ENCODE measurements around the gene ARMH2.

Gene ARMH2

GRCh38 chr6:24827162-24827561 is 28.4 kb upstream of the ARMH2 start:
- TF ChIP-seq ZNF384 (IDR thresholded peaks at IDR 0.05) = no peak
- TF ChIP-seq TARDBP (IDR thresholded peaks at IDR 0.05) = no peak
- TF ChIP-seq FOXA1 (IDR thresholded peaks at IDR 0.05) = no peak
- no peak for TF ChIP-seq FOXM1 (IDR thresholded peaks at IDR 0.05; ENCODE audit: borderline replicate concordance)
- no peak for TF ChIP-seq ELF4 (IDR thresholded peaks at IDR 0.05)
- DNase-seq (ENCODE audit: extremely low spot score) = no peak
- ChIA-PET CTCF (no interaction called here), POLR2A (no interaction called here)

- ChIA-PET CTCF (no interaction called here), POLR2A (no interaction called here)
- DNase-seq (ENCODE audit: extremely low spot score) = no peak
- no peak for TF ChIP-seq SP1 (IDR thresholded peaks at IDR 0.05)
- TF ChIP-seq NFRKB (IDR thresholded peaks at IDR 0.05) = no peak
- TF ChIP-seq BHLHE40 (IDR thresholded peaks at IDR 0.05; ENCODE audit: borderline replicate concordance) = no peak
- no peak for TF ChIP-seq ARNT (IDR thresholded peaks at IDR 0.05)
- no peak for TF ChIP-seq TARDBP (IDR thresholded peaks at IDR 0.05)
- TF ChIP-seq FOXA1 (IDR thresholded peaks at IDR 0.05) = no peak
- no peak for TF ChIP-seq ZNF384 (IDR thresholded peaks at IDR 0.05)
- no peak for TF ChIP-seq FOXK2 (IDR thresholded peaks at IDR 0.05)
- no peak for TF ChIP-seq ELF4 (IDR thresholded peaks at IDR 0.05)
- no peak for TF ChIP-seq LEF1 (IDR thresholded peaks at IDR 0.05; ENCODE audit: borderline replicate concordance)
- no peak for TF ChIP-seq CTBP1 (IDR thresholded peaks at IDR 0.05; ENCODE audit: borderline replicate concordance)
- TF ChIP-seq HDGF (IDR thresholded peaks at IDR 0.05; ENCODE audit: borderline replicate concordance) = no peak
- no peak for TF ChIP-seq FOXM1 (IDR thresholded peaks at IDR 0.05; ENCODE audit: borderline replicate concordance)
- TF ChIP-seq SUZ12 (IDR thresholded peaks at IDR 0.05) = no peak
- TF ChIP-seq PKNOX1 (IDR thresholded peaks at IDR 0.05) = no peak
- no peak for TF ChIP-seq L3MBTL2 (conservative IDR thresholded peaks at IDR 0.05)
Measured at GRCh38 chr6:24825130-24825630, 26.5 kb upstream of the ARMH2 start.

GRCh38 chr6:24824142-24824938 is 25.6 kb upstream of the ARMH2 start:
- POLR2A ChIA-PET = no interaction called here
- CTCF ChIA-PET = interaction anchor here (0.6 kb wide), 1 partner anchor 633 kb away, joined by 3 read pairs; no protein-coding TSS in a partner anchor
- DNase-seq (ENCODE audit: extremely low spot score) = no peak
- no peak for TF ChIP-seq BHLHE40 (IDR thresholded peaks at IDR 0.05; ENCODE audit: borderline replicate concordance)
- no peak for TF ChIP-seq FOXA1 (IDR thresholded peaks at IDR 0.05)
- no peak for TF ChIP-seq HDGF (IDR thresholded peaks at IDR 0.05; ENCODE audit: borderline replicate concordance)
- TF ChIP-seq LEF1 (IDR thresholded peaks at IDR 0.05; ENCODE audit: borderline replicate concordance) = no peak
- TF ChIP-seq PKNOX1 (IDR thresholded peaks at IDR 0.05) = no peak
- no peak for TF ChIP-seq ZNF384 (IDR thresholded peaks at IDR 0.05)
- TF ChIP-seq SUZ12 (IDR thresholded peaks at IDR 0.05) = no peak
- no peak for TF ChIP-seq CTBP1 (IDR thresholded peaks at IDR 0.05; ENCODE audit: borderline replicate concordance)
- TF ChIP-seq NFRKB (IDR thresholded peaks at IDR 0.05) = no peak
- no peak for TF ChIP-seq TARDBP (IDR thresholded peaks at IDR 0.05)
- TF ChIP-seq L3MBTL2 (conservative IDR thresholded peaks at IDR 0.05) = no peak
- TF ChIP-seq SP1 (IDR thresholded peaks at IDR 0.05) = no peak
- no peak for TF ChIP-seq FOXK2 (IDR thresholded peaks at IDR 0.05)
- no peak for TF ChIP-seq ELF4 (IDR thresholded peaks at IDR 0.05)
- no peak for TF ChIP-seq FOXM1 (IDR thresholded peaks at IDR 0.05; ENCODE audit: borderline replicate concordance)
- TF ChIP-seq ARNT (IDR thresholded peaks at IDR 0.05) = no peak

GRCh38 chr6:24823185-24823584 is 24.5 kb upstream of the ARMH2 start:
- ChIA-PET CTCF (no interaction called here), POLR2A (interaction anchor here (0.9 kb wide), 1 partner anchor 328 kb away, joined by 3 read pairs; the partner anchor contains the start of gene ALDH5A1)
- DNase-seq (ENCODE audit: extremely low spot score) = no peak
- no peak for TF ChIP-seq BHLHE40 (IDR thresholded peaks at IDR 0.05; ENCODE audit: borderline replicate concordance)
- no peak for TF ChIP-seq CTBP1 (IDR thresholded peaks at IDR 0.05; ENCODE audit: borderline replicate concordance)
- no peak for TF ChIP-seq HDGF (IDR thresholded peaks at IDR 0.05; ENCODE audit: borderline replicate concordance)
- TF ChIP-seq ARNT (IDR thresholded peaks at IDR 0.05) = no peak
- TF ChIP-seq ELF4 (IDR thresholded peaks at IDR 0.05) = no peak
- no peak for TF ChIP-seq TARDBP (IDR thresholded peaks at IDR 0.05)
- TF ChIP-seq ZNF384 (IDR thresholded peaks at IDR 0.05) = no peak

- POLR2A ChIA-PET = interaction anchor here (0.9 kb wide), 1 partner anchor 328 kb away, joined by 3 read pairs; the partner anchor contains the start of gene ALDH5A1
- TF ChIP-seq PKNOX1 (IDR thresholded peaks at IDR 0.05) (no peak), BHLHE40 (IDR thresholded peaks at IDR 0.05; ENCODE audit: borderline replicate concordance) (no peak), SP1 (IDR thresholded peaks at IDR 0.05) (no peak), L3MBTL2 (conservative IDR thresholded peaks at IDR 0.05) (no peak)
- CTCF ChIA-PET = no interaction called here
- no peak for DNase-seq (ENCODE audit: extremely low spot score)
Measured at GRCh38 chr6:24822696-24823095, 24.0 kb upstream of the ARMH2 start.

- no peak for TF ChIP-seq PKNOX1 (IDR thresholded peaks at IDR 0.05)
- TF ChIP-seq ELF4 (IDR thresholded peaks at IDR 0.05) = no peak
- no peak for TF ChIP-seq SP1 (IDR thresholded peaks at IDR 0.05)
- no peak for TF ChIP-seq CTBP1 (IDR thresholded peaks at IDR 0.05; ENCODE audit: borderline replicate concordance)
- TF ChIP-seq ARNT (IDR thresholded peaks at IDR 0.05) = no peak
- no peak for TF ChIP-seq BHLHE40 (IDR thresholded peaks at IDR 0.05; ENCODE audit: borderline replicate concordance)
- no peak for TF ChIP-seq LEF1 (IDR thresholded peaks at IDR 0.05; ENCODE audit: borderline replicate concordance)
- no peak for TF ChIP-seq NFRKB (IDR thresholded peaks at IDR 0.05)
- no peak for TF ChIP-seq L3MBTL2 (conservative IDR thresholded peaks at IDR 0.05)
- no peak for TF ChIP-seq SUZ12 (IDR thresholded peaks at IDR 0.05)
- no peak for TF ChIP-seq FOXA1 (IDR thresholded peaks at IDR 0.05)
- DNase-seq (ENCODE audit: extremely low spot score) = no peak
- POLR2A ChIA-PET = interaction anchor here (0.9 kb wide), 1 partner anchor 327 kb away, joined by 3 read pairs; the partner anchor contains the start of gene ALDH5A1
- CTCF ChIA-PET = no interaction called here
Measured at GRCh38 chr6:24821860-24822444, 23.2 kb upstream of the ARMH2 start.

All from HEK293T (cell line).